GM19193 (cell line): ENCODE measurements around the gene IGSF8.

Experiments
- POLR2A ChIP-seq: IDR thresholded peaks from 4 replicates; pipeline ENCODE4 v1.6.1; 2011; ENCODE audit not compliant: insufficient read depth, insufficient read length; ENCODE audit errors: extremely low read depth

The IGSF8 gene

GRCh38 chr1:160086456-160086892 lies 11.9 kb downstream of the IGSF8 start:
- TF ChIP-seq POLR2A, result no peak

- TF ChIP-seq POLR2A, result no peak
These were observed 12.5 kb downstream of the IGSF8 start for GRCh38 chr1:160085686-160086455.

GRCh38 chr1:160084771-160085321 lies 13.6 kb downstream of the IGSF8 start:
- no peak for TF ChIP-seq POLR2A

- TF ChIP-seq POLR2A, result no peak
These were observed 14.2 kb downstream of the IGSF8 start for GRCh38 chr1:160083968-160084770.

- TF ChIP-seq POLR2A, result no peak
These were observed 15.5 kb downstream of the IGSF8 start for GRCh38 chr1:160082926-160083325.

DNA sequence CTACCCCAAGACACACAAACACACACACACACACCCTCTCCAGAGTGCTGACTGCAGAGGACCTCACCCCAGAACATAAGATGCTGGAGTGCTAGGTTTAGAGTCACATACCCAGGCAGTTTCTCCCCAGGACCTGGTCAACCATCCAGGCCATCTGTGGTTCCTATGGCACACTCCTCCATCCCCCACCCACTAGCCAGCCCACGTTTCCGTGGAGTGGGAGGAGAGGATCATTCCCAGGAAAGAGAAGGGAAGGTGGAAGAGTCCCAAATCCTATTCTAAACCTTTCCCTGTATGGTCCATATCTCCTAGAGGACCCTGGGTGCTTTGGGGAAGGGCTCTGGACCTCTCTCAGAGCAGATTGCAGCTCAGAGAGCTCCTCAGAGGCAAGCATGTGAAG lies 15.9 kb downstream of the IGSF8 start:
- no peak for TF ChIP-seq POLR2A

DNA sequence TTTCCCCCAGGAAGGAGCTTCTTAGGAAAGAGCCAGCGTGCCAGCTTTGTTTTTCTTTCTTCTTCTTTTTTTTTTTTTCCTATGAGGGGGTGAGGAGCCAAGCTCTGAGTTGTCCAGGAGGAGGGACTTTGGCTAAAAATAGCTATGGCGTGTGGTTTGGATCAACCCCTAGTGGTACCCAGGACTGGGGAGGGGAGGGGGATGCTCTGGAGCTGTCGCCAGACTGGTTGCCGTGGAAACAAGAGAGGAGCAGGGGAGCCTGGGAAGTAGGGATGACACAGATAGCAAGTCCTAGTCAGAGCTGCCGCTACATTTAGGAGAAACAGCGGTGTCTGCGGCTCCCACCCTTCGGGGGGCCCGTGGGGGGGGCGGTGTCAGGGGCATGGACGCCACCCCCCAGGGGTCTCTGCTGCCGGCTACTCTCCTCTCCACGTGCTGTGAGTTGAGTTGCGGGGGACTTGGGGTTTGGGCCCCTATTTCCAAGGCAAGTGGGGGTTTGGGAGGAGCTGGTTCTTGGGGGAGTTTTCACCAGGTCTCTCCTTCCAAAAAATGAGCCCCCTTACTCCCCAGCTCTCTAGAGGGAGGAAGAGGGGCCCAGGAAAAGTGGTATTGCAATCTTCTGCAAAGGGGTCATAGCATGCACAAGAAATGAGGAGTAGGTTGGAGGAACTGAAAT lies 17.0 kb downstream of the IGSF8 start, which contains the start of gene KCNJ9:
TSS of gene KCNJ9 (plus strand) at position 278 of the 676 bp plus-strand sequence. CDS start 2,493 bp downstream, outside the sequence.
- no peak for TF ChIP-seq POLR2A

DNA sequence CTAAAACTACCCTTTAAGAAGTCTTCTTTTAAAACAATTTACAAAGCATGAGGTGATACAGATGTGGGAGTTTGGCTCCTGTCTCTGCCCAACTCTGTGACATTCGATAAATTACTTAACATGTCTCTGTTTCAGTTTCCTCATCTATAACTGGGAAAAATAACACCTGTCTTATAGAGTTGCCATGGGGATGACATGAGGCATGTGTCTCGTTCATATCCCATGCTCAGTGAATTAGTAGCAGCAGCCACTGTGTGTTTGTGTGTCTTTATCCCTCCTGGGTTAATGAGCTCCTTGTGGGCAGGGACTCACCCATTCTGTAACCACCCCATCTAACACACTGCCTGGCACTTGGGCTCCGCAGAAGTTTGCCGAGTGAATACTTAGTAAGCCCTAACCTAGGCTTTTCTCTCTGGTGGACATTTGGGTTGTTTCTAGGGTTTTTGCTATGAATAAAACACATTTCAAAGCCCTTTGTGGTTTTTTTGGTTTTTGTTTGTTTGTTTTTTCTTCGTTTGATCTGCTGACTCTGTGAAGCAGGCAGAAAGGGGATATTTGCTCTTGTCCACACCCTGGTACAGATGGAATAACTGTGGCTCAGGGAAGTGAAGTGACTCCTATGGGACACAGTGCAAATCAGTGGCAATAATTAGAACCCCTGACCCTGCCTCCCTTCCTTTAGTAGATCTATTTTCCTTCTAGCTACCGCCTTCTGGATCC lies 17.9 kb downstream of the IGSF8 start:
- TF ChIP-seq POLR2A, result no peak

GRCh38 chr1:160079448-160079847 lies 19.0 kb downstream of the IGSF8 start:
- no peak for TF ChIP-seq POLR2A

DNA sequence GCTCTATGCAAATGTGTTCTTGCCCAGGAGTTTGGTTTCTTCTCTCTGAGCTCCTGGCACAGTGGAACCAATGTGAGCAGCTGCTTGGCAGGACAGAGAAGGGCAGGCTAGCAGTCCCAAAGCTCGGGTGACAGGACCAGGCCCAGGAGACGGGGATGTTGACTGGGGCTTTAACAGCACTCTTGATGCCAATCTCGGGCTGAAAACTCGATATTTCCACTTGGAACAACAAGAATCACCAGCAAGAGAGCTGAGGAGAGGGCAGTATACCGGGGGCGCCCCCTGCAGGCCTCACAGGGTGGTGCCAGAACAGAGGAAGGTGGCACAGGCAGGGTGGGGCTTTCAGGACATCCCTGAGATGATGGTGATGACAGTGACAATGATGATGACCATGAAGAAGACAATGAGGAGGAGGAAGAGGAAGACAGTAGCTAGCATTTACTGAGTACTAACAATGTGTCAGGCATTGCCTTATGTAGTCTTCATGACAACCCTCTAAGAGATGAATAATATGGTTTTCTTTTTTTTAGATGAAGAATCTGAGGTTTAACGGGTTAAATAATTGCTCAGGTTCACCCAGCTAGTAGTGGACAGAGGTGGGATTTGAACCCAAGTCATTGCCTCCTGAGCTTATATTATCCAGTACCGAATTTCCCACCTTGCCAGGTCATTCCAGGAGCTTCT lies 19.8 kb downstream of the IGSF8 start:
- TF ChIP-seq POLR2A, result no peak

GRCh38 chr1:160077486-160077885 lies 20.9 kb downstream of the IGSF8 start:
- no peak for TF ChIP-seq POLR2A

GRCh38 chr1:160076295-160076694 lies 22.1 kb downstream of the IGSF8 start:
- TF ChIP-seq POLR2A, result no peak

DNA sequence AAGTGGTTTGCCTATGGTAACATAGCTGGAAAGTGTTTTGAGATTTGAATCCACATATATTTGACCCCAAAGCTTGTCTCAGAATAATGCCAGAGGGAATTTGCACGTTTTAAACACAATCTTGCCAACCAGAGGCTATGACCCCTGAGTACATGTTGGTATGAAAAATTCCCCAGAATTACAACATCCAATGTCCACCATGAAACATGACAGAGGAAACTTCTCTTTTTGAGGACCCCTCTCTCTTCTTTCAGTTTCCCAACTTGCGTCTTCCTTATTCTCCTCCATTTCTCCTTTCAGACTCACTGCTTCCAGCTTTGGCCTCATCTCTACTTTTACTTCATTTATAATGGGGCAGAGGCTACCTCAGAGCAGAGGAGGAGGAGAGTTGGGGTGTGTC lies 22.6 kb downstream of the IGSF8 start:
- TF ChIP-seq POLR2A, result no peak

GRCh38 chr1:160074865-160075264 lies 23.6 kb downstream of the IGSF8 start:
- TF ChIP-seq POLR2A, result no peak
